SK-N-SH (cell line): ENCODE results near the gene SLC10A1. TPM values are rescaled to one million over a fixed set of nuclear protein-coding genes. Genes with fewer than 3 reads are reported as not detected.

Source experiments
- CTCF ChIA-PET: fragments of 300-600, 350-600 bp; formaldehyde crosslinking; extraction: SDS; loops from one replicate; lab custom pipeline; 2021; lab: Yijun Ruan, JAX
- POLR2A ChIA-PET: fragments of 350-600 bp; sonication (Branson Sonifier 250); formaldehyde crosslinking; extraction: SDS; loops from one replicate; lab custom pipeline; 2020; ENCODE audit warnings: antibody characterized with exemption, inconsistent platforms; lab: Yijun Ruan, JAX
- DNase-seq: peaks from one replicate; pipeline ENCODE4 v3.0.0; 2012
- H2AFZ ChIP-seq: fragments of 200-600 bp; sonication (generic); 2 replicates; pipeline ENCODE4 v1.8.1; 2016; ENCODE audit warnings: antibody characterized with exemption, mild to moderate bottlenecking, low read depth
- H3F3A ChIP-seq: fragments of 200-600 bp; sonication (generic); replicated peaks from 2 replicates; pipeline ENCODE3; 2016; ENCODE audit warnings: antibody characterized with exemption, mild to moderate bottlenecking; ENCODE audit not compliant: insufficient read depth
- H3K27ac ChIP-seq, 2 experiments: fragments of 200-500 bp in 1 of 2; fragments of 200-600 bp in 1 of 2; sonication (Bioruptor generic) in 1 of 2; sonication (generic), shearing (Covaris generic) in 1 of 2; 2 replicates each; pipeline versions ENCODE4 v1.5.1 to v1.6.1; 2014 to 2016; ENCODE audit warnings: low read depth in 2 of 2, inconsistent platforms in 1 of 2, low read length in 1 of 2, mild to moderate bottlenecking in 1 of 2, mixed read lengths in 1 of 2
- H3K27me3 ChIP-seq: fragments of 200-600 bp; sonication (generic), shearing (Covaris generic); 2 replicates; pipeline ENCODE4 v1.6.1; 2016; ENCODE audit warnings: mixed run types; ENCODE audit not compliant: insufficient read depth
- H3K36me3 ChIP-seq, 2 experiments: fragments of 200-500 bp in 1 of 2; fragments of 200-600 bp in 1 of 2; sonication (Bioruptor generic) in 1 of 2; sonication (generic) in 1 of 2; replicated peaks in 1 of 2; 2 replicates each; pipeline versions ENCODE3 to v1.5.1; 2014 to 2016; ENCODE audit warnings: low read length in 1 of 2, mild to moderate bottlenecking in 1 of 2; ENCODE audit not compliant: insufficient read depth in 2 of 2, control insufficient read depth in 1 of 2
- H3K4me1 ChIP-seq, 2 experiments: fragments of 200-500 bp in 1 of 2; fragments of 200-600 bp in 1 of 2; sonication (Bioruptor generic) in 1 of 2; sonication (generic), shearing (Covaris generic) in 1 of 2; 2 replicates each; pipeline versions ENCODE4 v1.5.1 to v1.6.1; 2014 to 2016; ENCODE audit warnings: low read depth in 1 of 2, low read length in 1 of 2, mixed run types in 1 of 2; ENCODE audit not compliant: insufficient read depth in 2 of 2, control insufficient read depth in 1 of 2
- H3K4me2 ChIP-seq: fragments of 200-600 bp; sonication (generic), shearing (Covaris generic); 2 replicates; pipeline ENCODE4 v1.6.1; 2017; ENCODE audit warnings: mixed run types
- H3K4me3 ChIP-seq, 2 experiments: fragments of 200-500 bp in 1 of 2; fragments of 200-600 bp in 1 of 2; sonication (Bioruptor generic) in 1 of 2; sonication (generic), shearing (Covaris generic) in 1 of 2; 2 replicates each; pipeline versions ENCODE4 v1.5.1 to v1.8.1; 2014 to 2016; ENCODE audit warnings: low read depth in 2 of 2, inconsistent platforms in 1 of 2, low read length in 1 of 2, mild to moderate bottlenecking in 1 of 2, mixed read lengths in 1 of 2, moderate library complexity in 1 of 2
- H3K79me2 ChIP-seq: fragments of 200-600 bp; sonication (generic); 2 replicates; pipeline ENCODE4 v1.8.1; 2017; ENCODE audit warnings: mild to moderate bottlenecking; ENCODE audit not compliant: insufficient read depth
- H3K9ac ChIP-seq: fragments of 200-600 bp; sonication (generic); 2 replicates; pipeline ENCODE4 v1.6.1; 2017; ENCODE audit warnings: mixed run types
- H3K9me2 ChIP-seq: fragments of 200-600 bp; sonication (generic); 2 replicates; pipeline ENCODE4 v1.6.1; 2017; ENCODE audit warnings: mixed run types
- H3K9me3 ChIP-seq: fragments of 200-600 bp; sonication (generic); 2 replicates; pipeline ENCODE4 v1.6.1; 2017; ENCODE audit warnings: mixed run types, mild to moderate bottlenecking, moderate library complexity
- H4K20me1 ChIP-seq: fragments of 200-600 bp; sonication (generic); 2 replicates; pipeline ENCODE4 v1.6.1; 2017; ENCODE audit warnings: mild to moderate bottlenecking, mixed run types; ENCODE audit not compliant: insufficient read depth
- ELF1 ChIP-seq: IDR thresholded peaks from 2 replicates; pipeline ENCODE4 v1.4.0; 2012
- EZH2phosphoT487 ChIP-seq: fragments of 200-600 bp; sonication (generic); IDR thresholded peaks from 2 replicates; pipeline ENCODE4 v1.6.1; 2017; ENCODE audit warnings: low read depth, mixed run types, mild to moderate bottlenecking, antibody characterized with exemption, moderate library complexity, borderline replicate concordance
- FOSL2 ChIP-seq: IDR thresholded peaks from 2 replicates; pipeline ENCODE4 v1.4.0; 2012; ENCODE audit warnings: low read depth, mild to moderate bottlenecking, moderate library complexity, borderline replicate concordance
- FOXM1 ChIP-seq: IDR thresholded peaks from 2 replicates; pipeline ENCODE4 v1.4.0; 2012; ENCODE audit warnings: low read depth, mild to moderate bottlenecking
- GABPA ChIP-seq: IDR thresholded peaks from 2 replicates; pipeline ENCODE4 v1.4.0; 2012; ENCODE audit warnings: low read depth, mild to moderate bottlenecking
- GATA2 ChIP-seq: sonication (generic); formaldehyde crosslinking; IDR thresholded peaks from 2 replicates; pipeline ENCODE4 v1.5.0; 2020; ENCODE audit warnings: mild to moderate bottlenecking, missing genetic modification reagents
- JUND ChIP-seq: IDR thresholded peaks from 2 replicates; pipeline ENCODE4 v1.4.0; 2012
- MEF2A ChIP-seq: IDR thresholded peaks from 2 replicates; pipeline ENCODE4 v1.4.0; 2012; ENCODE audit warnings: low read depth, borderline replicate concordance
- MXI1 ChIP-seq: IDR thresholded peaks from 2 replicates; pipeline ENCODE4 v1.6.1; 2012; ENCODE audit warnings: mild to moderate bottlenecking, low read depth, low read length, improper control_type of control experiment
- NFIC ChIP-seq: IDR thresholded peaks from 2 replicates; pipeline ENCODE4 v1.4.0; 2012; ENCODE audit warnings: borderline replicate concordance
- NRF1 ChIP-seq: IDR thresholded peaks from 2 replicates; pipeline ENCODE4 v1.6.1; 2012; ENCODE audit warnings: low read depth, mild to moderate bottlenecking, low read length
- RAD21 ChIP-seq: IDR thresholded peaks from 2 replicates; pipeline ENCODE4 v1.6.1; 2012; ENCODE audit warnings: mild to moderate bottlenecking, low read length
- RFX5 ChIP-seq: IDR thresholded peaks from 2 replicates; pipeline ENCODE4 v1.6.1; 2012; ENCODE audit warnings: mild to moderate bottlenecking, improper control_type of control experiment, low read length
- RXRA ChIP-seq: IDR thresholded peaks from 2 replicates; pipeline ENCODE4 v1.4.0; 2012; ENCODE audit warnings: low read depth, mild to moderate bottlenecking, borderline replicate concordance
- TAF1 ChIP-seq: IDR thresholded peaks from 2 replicates; pipeline ENCODE4 v1.6.1; 2012; ENCODE audit warnings: low read depth, mild to moderate bottlenecking, low read length, moderate library complexity, borderline replicate concordance
- TCF12 ChIP-seq: IDR thresholded peaks from 2 replicates; pipeline ENCODE4 v1.4.0; 2012
- TEAD4 ChIP-seq: IDR thresholded peaks from 2 replicates; pipeline ENCODE4 v1.4.0; 2012; ENCODE audit warnings: mild to moderate bottlenecking, borderline replicate concordance; ENCODE audit not compliant: insufficient read depth
- WGBS: methylation state at CpG from one replicate; pipeline ENCODE4 v1.1.6; 2017; ENCODE audit warnings: low lambda C conversion rate; 5-methylcytosine and 5-hydroxymethylcytosine counted together
- polyA plus RNA-seq, 3 experiments: library from polyadenylated mRNA; depleted of rRNA; stranded (reverse); fragments of >200 nt; gene quantifications; 2 replicates each; pipeline ENCODE4 v1.2.3, GENCODE V29; 2012
- TF ChIP-seq, protein P1 (sequence below): IDR thresholded peaks from 2 replicates; pipeline ENCODE4 v1.6.1; 2012; ENCODE audit warnings: mild to moderate bottlenecking, low read depth, low read length, moderate library complexity
- TF ChIP-seq, protein P2 (sequence below): fragments of 150-350 bp; IDR thresholded peaks from 2 replicates; pipeline ENCODE4 v1.6.1; 2017; ENCODE audit warnings: antibody characterized with exemption, low read length, low read depth, borderline replicate concordance
- TF ChIP-seq, protein P3 (sequence below): IDR thresholded peaks from 2 replicates; pipeline ENCODE4 v1.4.0; 2012; ENCODE audit warnings: low read depth, borderline replicate concordance

Gene SLC10A1
- polyA plus RNA-seq, 1 of the 3 experiments (the other 2 are of a cell fraction), result not detected

DNA sequence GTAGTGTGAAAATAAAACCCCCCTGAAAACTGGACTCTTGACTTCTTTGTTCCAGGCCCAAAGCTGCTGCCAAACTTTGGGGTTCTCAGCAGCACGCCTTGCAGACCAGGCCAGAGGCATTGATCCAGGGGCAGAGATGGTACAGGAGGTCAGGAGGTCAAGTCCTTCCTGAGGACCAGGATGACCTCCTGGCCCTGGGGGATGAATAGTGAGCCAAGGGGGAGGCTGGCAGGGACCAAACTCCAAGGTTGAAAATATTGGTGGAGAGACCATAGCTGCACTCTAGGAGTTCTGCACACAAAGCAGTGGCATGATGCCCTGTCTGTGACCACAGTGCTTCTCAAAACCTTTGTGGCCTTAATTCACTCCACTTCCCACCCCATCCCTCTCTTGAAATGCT is 12.1 kb downstream of the SLC10A1 start:
- H4K20me1 ChIP-seq, result no peaks in the 10 kb centered on the region
- no peak overlapping the region for H3K9ac ChIP-seq
- H3K36me3 ChIP-seq, result peaks cover 0 to 7% of the 10 kb centered on the region in 2 experiments
- H3K4me3 ChIP-seq, result no peak overlapping the region
- no peaks in the 10 kb centered on the region for H3K9me2 ChIP-seq
- H3K27ac ChIP-seq, result no peak overlapping the region
- no peak for DNase-seq
- POLR2A ChIA-PET, result no interaction called here
- no peak overlapping the region for H3K4me2 ChIP-seq
- CTCF ChIA-PET, result interaction anchor here (1.1 kb wide), 1 partner anchor 211 kb away, joined by 3 read pairs; no protein-coding TSS in a partner anchor
- no peaks in the 10 kb centered on the region for H3K79me2 ChIP-seq
- 100% methylated on average over 1 of the region's 1 CpG for whole genome bisulfite sequencing
- no peak overlapping the region for H2AFZ ChIP-seq
- TF ChIP-seq RXRA (no peak), GATA2 (CRISPR knock-in tag) (no peak), ELF1 (no peak), GABPA (no peak), MEF2A (no peak), TEAD4 (no peak), FOSL2 (no peak), EZH2phosphoT487 (no peak), NFIC (no peak), TCF12 (no peak)
- TF ChIP-seq, protein P1, sequence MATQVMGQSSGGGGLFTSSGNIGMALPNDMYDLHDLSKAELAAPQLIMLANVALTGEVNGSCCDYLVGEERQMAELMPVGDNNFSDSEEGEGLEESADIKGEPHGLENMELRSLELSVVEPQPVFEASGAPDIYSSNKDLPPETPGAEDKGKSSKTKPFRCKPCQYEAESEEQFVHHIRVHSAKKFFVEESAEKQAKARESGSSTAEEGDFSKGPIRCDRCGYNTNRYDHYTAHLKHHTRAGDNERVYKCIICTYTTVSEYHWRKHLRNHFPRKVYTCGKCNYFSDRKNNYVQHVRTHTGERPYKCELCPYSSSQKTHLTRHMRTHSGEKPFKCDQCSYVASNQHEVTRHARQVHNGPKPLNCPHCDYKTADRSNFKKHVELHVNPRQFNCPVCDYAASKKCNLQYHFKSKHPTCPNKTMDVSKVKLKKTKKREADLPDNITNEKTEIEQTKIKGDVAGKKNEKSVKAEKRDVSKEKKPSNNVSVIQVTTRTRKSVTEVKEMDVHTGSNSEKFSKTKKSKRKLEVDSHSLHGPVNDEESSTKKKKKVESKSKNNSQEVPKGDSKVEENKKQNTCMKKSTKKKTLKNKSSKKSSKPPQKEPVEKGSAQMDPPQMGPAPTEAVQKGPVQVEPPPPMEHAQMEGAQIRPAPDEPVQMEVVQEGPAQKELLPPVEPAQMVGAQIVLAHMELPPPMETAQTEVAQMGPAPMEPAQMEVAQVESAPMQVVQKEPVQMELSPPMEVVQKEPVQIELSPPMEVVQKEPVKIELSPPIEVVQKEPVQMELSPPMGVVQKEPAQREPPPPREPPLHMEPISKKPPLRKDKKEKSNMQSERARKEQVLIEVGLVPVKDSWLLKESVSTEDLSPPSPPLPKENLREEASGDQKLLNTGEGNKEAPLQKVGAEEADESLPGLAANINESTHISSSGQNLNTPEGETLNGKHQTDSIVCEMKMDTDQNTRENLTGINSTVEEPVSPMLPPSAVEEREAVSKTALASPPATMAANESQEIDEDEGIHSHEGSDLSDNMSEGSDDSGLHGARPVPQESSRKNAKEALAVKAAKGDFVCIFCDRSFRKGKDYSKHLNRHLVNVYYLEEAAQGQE, result no peak
- TF ChIP-seq, protein P2, sequence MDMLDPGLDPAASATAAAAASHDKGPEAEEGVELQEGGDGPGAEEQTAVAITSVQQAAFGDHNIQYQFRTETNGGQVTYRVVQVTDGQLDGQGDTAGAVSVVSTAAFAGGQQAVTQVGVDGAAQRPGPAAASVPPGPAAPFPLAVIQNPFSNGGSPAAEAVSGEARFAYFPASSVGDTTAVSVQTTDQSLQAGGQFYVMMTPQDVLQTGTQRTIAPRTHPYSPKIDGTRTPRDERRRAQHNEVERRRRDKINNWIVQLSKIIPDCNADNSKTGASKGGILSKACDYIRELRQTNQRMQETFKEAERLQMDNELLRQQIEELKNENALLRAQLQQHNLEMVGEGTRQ, result no peak
- TF ChIP-seq, protein P3, sequence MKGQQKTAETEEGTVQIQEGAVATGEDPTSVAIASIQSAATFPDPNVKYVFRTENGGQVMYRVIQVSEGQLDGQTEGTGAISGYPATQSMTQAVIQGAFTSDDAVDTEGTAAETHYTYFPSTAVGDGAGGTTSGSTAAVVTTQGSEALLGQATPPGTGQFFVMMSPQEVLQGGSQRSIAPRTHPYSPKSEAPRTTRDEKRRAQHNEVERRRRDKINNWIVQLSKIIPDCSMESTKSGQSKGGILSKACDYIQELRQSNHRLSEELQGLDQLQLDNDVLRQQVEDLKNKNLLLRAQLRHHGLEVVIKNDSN, result no peak
- TF ChIP-seq, all 33 proteins: peak for 0
- Histone ChIP-seq H3F3A (no peaks in the 10 kb centered on the region), H3K4me1 (no peaks in the 10 kb centered on the region), H3K27me3 (no peaks in the 10 kb centered on the region), H3K9me3 (no peaks in the 10 kb centered on the region)

DNA sequence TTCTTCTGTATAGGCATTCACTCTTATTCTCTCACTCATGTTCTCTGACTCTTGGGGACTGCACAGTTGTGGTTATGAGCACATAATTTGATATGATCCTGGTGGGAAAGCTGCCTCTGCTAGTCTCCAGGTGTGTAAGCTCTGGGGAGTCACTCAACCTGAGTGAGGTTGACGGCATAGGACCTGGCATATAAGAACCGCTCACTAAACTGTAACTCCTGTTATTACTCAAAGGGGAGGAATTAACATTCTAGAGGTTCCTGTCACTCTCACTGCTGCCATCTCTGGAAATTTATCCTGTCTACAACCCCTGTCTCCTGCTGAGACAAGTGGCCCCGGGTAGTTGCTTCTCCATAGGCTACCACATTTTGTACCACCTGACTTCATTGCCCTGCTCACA is 16.1 kb downstream of the SLC10A1 start:
- Histone ChIP-seq H3K27ac (no peak overlapping the region), H3K9me3 (no peaks in the 10 kb centered on the region), H3F3A (peaks cover 1% of the 10 kb centered on the region), H3K9me2 (no peaks in the 10 kb centered on the region), H3K36me3 (peaks cover 13 to 37% of the 10 kb centered on the region in 2 experiments), H3K9ac (no peak overlapping the region), H3K4me2 (no peak overlapping the region), H3K4me3 (no peak overlapping the region), H3K4me1 (no peaks in the 10 kb centered on the region), H2AFZ (no peak overlapping the region), H3K79me2 (no peaks in the 10 kb centered on the region), H3K27me3 (no peaks in the 10 kb centered on the region), H4K20me1 (no peaks in the 10 kb centered on the region; the same call in 1 of the 2 replicates)
- 83% methylated on average over 3 of the region's 3 CpGs for WGBS
- DNase-seq, result no peak
- ChIA-PET CTCF (interaction anchor here (1.0 kb wide), 1 partner anchor 8 kb away, joined by 3 read pairs; no protein-coding TSS in a partner anchor), POLR2A (no interaction called here)
- TF ChIP-seq NRF1 (no peak), TEAD4 (no peak), RFX5 (no peak), ELF1 (no peak), RAD21 (no peak), GATA2 (CRISPR knock-in tag) (no peak), JUND (no peak), GABPA (no peak), EZH2phosphoT487 (no peak), FOXM1 (no peak), MEF2A (no peak), TAF1 (no peak), MXI1 (no peak)
- TF ChIP-seq, protein P1, result no peak
